Stomach (tissue), 4 donors: ENCODE results near the gene OLFM2.

Source experiments
- POLR2A ChIP-seq, 4 donors: fragments of 450-650 bp; IDR thresholded peaks; one replicate each; pipeline ENCODE4 v1.6.1; 2016; ENCODE audit warnings: antibody characterized with exemption in 4 of 4, control low read depth in 2 of 4, mild to moderate bottlenecking in 1 of 4, moderate library complexity in 1 of 4
- POLR2AphosphoS5 ChIP-seq, 3 donors: sonication (generic); formaldehyde crosslinking; IDR thresholded peaks; one replicate each; pipeline ENCODE4 v1.6.1; 2016; ENCODE audit warnings: antibody characterized with exemption in 3 of 3
- TF ChIP-seq, protein P1 (sequence below), 7 experiments: fragments of 450-650 bp in 4 of 7; fragments of 200-600 bp in 3 of 7; sonication (generic) in 3 of 7; IDR thresholded peaks; one replicate each; pipeline ENCODE4 v1.5.1; 2016 to 2019; ENCODE audit warnings: antibody characterized with exemption in 7 of 7, control low read depth in 2 of 7, mild to moderate bottlenecking in 1 of 7

DNA sequence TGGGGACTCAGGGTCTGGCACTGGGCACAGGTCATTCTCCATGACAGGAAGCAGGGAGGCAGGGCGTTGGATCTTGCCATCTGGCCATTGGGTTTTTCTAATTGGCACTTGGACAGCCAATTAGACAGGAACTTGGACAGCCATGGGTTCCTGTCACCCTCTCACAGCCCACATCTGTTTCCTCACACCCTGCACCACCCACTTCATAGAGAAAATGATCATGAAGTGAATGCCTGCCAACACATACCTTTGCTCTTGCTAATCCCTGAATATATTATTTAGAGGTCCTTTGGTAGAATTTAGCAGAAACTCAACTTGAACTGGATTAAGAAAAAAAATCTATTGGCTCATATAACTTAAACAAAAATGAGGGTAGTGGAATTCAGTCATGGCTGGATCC is 4.9 kb upstream of the OLFM2 start:
- TF ChIP-seq POLR2AphosphoS5 (IDR thresholded peaks at IDR 0.05) (no peak), POLR2A (IDR thresholded peaks at IDR 0.05) (no peak)
- TF ChIP-seq, protein P1, sequence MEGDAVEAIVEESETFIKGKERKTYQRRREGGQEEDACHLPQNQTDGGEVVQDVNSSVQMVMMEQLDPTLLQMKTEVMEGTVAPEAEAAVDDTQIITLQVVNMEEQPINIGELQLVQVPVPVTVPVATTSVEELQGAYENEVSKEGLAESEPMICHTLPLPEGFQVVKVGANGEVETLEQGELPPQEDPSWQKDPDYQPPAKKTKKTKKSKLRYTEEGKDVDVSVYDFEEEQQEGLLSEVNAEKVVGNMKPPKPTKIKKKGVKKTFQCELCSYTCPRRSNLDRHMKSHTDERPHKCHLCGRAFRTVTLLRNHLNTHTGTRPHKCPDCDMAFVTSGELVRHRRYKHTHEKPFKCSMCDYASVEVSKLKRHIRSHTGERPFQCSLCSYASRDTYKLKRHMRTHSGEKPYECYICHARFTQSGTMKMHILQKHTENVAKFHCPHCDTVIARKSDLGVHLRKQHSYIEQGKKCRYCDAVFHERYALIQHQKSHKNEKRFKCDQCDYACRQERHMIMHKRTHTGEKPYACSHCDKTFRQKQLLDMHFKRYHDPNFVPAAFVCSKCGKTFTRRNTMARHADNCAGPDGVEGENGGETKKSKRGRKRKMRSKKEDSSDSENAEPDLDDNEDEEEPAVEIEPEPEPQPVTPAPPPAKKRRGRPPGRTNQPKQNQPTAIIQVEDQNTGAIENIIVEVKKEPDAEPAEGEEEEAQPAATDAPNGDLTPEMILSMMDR (IDR thresholded peaks at IDR 0.05), result no peak
